Activated T-cell treated with anti-CD3 and anti-CD28 coated beads, Interleukin-2, amount 50 U/mL, for 72 hours (primary cell): ENCODE data around the gene CACNA1C. TPM values are rescaled to one million over a fixed set of nuclear protein-coding genes. Genes with fewer than 3 reads are reported as not detected.

ENCODE experiments used
- ATAC-seq, 2 donors: fragments of 150-1000 bp; cut with Tn5 transposase; replicated peaks in 1 of 2; 2 replicates each; pipeline ENCODE4 v1.10.0; 2021; ENCODE audit warnings: moderate library complexity in 2 of 2, mild to moderate bottlenecking in 1 of 2
- DNase-seq, 2 donors: peaks; one replicate each; pipeline ENCODE4 v3.0.0; 2021 to 2022; ENCODE audit warnings: mixed read lengths in 1 of 2
- H3K27ac Mint-ChIP-seq: one replicate; pipeline ENCODE4 v1.8.0; 2022; ENCODE audit warnings: mild to moderate bottlenecking, moderate library complexity, mixed read lengths
- H3K27me3 Mint-ChIP-seq: one replicate; pipeline ENCODE4 v1.8.0; 2022; ENCODE audit warnings: low read depth, mixed read lengths
- H3K36me3 Mint-ChIP-seq, 2 donors: one replicate each; pipeline ENCODE4 v1.8.0; 2022; ENCODE audit warnings: mixed read lengths in 2 of 2, mild to moderate bottlenecking in 1 of 2; ENCODE audit not compliant: insufficient read depth in 2 of 2
- H3K4me1 Mint-ChIP-seq: one replicate; pipeline ENCODE4 v1.8.0; 2022; ENCODE audit warnings: low read depth, mixed read lengths
- H3K4me3 Mint-ChIP-seq, 2 donors: one replicate each; pipeline ENCODE4 v1.8.0; 2022; ENCODE audit warnings: mild to moderate bottlenecking in 2 of 2, mixed read lengths in 2 of 2, moderate library complexity in 2 of 2
- H3K9me3 Mint-ChIP-seq, 2 donors: one replicate each; pipeline ENCODE4 v1.8.0; 2022; ENCODE audit warnings: mixed read lengths in 2 of 2
- total RNA-seq, 2 donors: library from RNA; stranded (reverse); gene quantifications; one replicate each; pipeline ENCODE4 v1.2.3, GENCODE V29; 2022

The CACNA1C gene
- total RNA-seq, 2 donors from 2014 or later, result 0.14 to 0.21 TPM

DNA sequence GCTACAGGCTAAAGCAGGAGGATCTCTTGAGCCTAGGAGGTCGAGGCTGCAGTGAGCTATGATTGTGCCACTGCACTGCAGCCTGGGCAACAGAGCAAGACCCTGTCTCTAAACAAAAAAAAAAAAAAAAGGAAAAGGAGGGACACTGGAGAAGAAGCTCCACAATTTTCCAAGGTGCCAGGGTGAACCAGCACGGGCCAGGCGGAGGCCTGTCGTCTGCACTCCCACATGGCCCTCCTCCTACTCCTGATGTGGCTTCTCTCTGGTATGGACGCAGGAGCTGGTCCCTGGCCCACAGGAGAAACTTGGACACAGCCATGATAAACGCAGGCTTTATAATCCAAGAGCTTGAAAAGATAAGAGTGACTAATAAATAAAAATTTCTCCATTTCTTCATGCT, 341.2 kb downstream of the CACNA1C start:
- H3K4me3 Mint-ChIP-seq, result no peak overlapping the region
- no peaks in the 10 kb centered on the region for H3K36me3 Mint-ChIP-seq
- H3K27me3 Mint-ChIP-seq, result peaks cover 13% of the 10 kb centered on the region
- ATAC-seq (no peak), DNase-seq (no peak)
- H3K4me1 Mint-ChIP-seq, result no peaks in the 10 kb centered on the region
- H3K9me3 Mint-ChIP-seq, result no peaks in the 10 kb centered on the region
- H3K27ac Mint-ChIP-seq, result no peak overlapping the region

DNA sequence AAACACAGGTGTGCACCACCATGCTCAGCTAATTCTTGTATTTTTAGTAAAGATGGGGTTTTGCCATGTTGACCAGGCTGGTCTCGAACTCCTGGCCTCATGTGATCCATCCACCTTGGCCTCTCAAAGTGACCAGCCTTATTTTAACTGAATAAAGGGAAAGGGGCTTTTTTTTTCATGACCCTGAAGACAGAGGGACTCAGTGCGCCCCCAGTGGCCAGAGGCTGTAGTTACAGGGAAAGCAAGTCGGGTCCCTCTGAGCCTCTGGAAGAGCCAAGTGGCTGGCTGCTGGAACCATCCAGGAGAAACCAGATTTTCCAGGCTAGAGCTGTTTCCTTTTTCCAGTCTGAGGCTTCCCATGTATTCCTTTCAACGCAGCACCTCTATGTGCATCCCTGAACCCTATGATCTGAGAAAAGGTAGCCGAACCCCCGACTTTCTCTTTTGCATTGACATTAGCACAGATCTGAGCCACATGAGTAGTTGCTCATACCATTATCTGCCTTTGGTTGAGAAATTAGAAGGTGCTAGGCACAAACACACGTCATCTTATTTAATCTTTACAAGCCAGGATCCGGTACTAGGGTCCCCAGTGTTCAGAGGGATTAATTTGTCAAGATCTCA, 342.7 kb downstream of the CACNA1C start:
- Mint-ChIP-seq H3K27ac (no peak overlapping the region), H3K9me3 (no peaks in the 10 kb centered on the region), H3K27me3 (peaks cover 9% of the 10 kb centered on the region), H3K4me1 (no peaks in the 10 kb centered on the region), H3K36me3 (no peaks in the 10 kb centered on the region), H3K4me3 (no peak overlapping the region)
- ATAC-seq, result no peak
- DNase-seq, result peak; percentile 48 to 51

DNA sequence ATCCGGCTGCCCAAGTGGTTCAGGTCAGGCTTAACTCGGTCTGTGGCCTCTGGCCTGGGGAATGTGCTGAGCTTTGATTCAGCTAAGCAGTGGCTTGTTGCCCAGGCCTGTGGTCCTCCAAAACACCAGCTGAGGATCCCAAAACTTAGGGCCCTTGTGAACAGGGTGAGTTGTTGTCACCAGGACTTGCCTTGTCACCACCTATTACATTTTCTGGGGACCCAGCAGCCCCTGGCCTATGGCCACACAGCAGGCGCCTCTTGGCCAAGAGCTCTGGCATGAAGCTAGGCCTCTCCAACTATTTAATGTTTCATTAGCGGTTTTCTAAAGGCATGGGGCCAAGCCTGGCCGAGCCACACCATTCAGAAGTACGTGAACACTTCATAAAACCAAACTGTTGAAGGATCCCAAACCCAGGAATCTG, 343.7 kb downstream of the CACNA1C start:
- H3K4me1 Mint-ChIP-seq, result no peaks in the 10 kb centered on the region
- no peak for DNase-seq
- H3K9me3 Mint-ChIP-seq, result no peaks in the 10 kb centered on the region
- no peak overlapping the region for H3K4me3 Mint-ChIP-seq
- H3K27me3 Mint-ChIP-seq, result no peaks in the 10 kb centered on the region
- no peaks in the 10 kb centered on the region for H3K36me3 Mint-ChIP-seq
- no peak for ATAC-seq
- H3K27ac Mint-ChIP-seq, result no peak overlapping the region

DNA sequence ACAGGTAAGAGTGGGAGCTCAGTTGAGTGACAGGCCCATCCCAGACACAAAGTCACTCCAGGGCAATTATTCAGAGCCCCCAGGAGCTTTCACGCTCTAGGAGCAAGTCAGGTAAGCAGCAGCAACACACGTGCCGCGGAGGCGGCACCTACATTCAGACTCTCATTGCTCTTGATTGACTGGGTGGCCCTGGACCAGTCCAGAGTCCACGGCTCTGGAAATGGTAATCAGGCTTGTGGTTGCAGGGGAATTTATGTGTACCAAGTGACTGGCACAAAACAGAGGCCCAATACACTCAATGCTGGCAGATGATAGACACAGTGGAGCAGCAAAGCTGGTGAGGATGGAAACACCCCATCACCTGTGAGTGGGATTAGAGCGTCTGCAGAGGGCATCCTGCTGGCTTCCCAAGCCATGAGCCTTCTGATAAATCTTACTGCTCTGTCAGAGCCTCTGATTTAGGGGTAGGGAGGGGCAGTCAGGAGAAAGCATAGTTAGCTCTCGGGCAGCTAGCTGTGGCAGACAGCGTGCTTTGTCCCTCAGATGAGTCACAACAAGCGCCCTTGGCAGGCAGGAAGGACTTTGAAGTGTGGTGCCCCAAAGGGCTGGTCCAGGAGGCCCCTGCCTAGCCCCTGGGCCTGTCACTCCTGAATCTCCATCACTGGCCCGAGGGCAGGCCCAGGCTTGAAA, 344.7 kb downstream of the CACNA1C start:
- Mint-ChIP-seq H3K36me3 (no peaks in the 10 kb centered on the region), H3K4me3 (no peak overlapping the region), H3K27ac (no peak overlapping the region), H3K4me1 (no peaks in the 10 kb centered on the region), H3K27me3 (no peaks in the 10 kb centered on the region), H3K9me3 (no peaks in the 10 kb centered on the region)
- ATAC-seq (no peak), DNase-seq (no peak)

DNA sequence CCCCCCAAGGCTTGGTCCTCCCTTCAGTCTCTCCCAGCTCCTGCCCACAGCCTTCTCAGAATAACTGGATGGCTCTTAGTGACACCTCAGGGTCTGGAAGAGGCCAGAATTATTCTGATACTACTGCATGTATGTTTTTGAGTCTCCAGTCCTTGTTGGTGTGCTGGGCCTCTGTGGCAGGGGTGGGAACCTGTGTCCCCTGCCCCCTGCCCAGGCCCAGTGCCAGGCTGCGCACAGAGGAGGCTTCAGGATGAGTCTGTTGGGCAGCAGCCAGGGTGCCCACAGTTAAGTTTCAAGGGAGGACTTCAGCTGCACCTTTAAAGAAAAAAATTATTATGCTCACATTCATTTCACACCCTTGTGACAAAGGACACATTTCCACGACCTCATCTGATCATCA, 348.3 kb downstream of the CACNA1C start:
- DNase-seq (no peak), ATAC-seq (peak in 1 of 2 donors; percentile 45)
- H3K27me3 Mint-ChIP-seq, result no peaks in the 10 kb centered on the region
- H3K36me3 Mint-ChIP-seq, result no peaks in the 10 kb centered on the region
- no peak overlapping the region for H3K27ac Mint-ChIP-seq
- H3K4me3 Mint-ChIP-seq, result no peak overlapping the region
- no peaks in the 10 kb centered on the region for H3K4me1 Mint-ChIP-seq
- no peaks in the 10 kb centered on the region for H3K9me3 Mint-ChIP-seq

DNA sequence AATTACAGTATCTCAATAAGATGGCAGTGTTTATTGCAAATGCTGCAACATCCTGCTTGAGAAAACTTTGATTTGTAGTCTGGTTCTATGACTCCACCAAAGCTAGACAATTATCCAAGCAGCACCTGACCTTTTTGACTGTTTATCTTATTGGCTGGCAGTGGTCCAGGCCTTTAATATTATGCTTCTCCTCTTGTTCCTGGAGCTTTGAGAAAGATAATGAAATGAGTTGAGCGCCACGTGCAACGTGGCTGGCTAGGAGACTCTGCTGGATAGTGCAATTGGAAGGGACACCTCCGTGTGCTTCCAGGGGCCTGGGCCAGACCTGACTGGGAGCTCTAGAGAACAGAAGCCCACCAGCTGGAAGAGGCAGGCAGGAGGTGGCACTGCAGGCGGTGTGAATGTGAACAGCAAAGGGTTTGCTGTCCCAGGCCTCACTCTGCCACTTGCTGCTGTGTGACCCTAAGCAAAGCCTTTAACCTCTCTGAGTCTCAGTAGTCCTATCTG, 349.3 kb downstream of the CACNA1C start:
- no peak for ATAC-seq
- Mint-ChIP-seq H3K27me3 (no peaks in the 10 kb centered on the region), H3K4me1 (no peaks in the 10 kb centered on the region), H3K27ac (no peak overlapping the region), H3K36me3 (no peaks in the 10 kb centered on the region), H3K9me3 (no peaks in the 10 kb centered on the region), H3K4me3 (no peak overlapping the region)
- DNase-seq, result no peak

DNA sequence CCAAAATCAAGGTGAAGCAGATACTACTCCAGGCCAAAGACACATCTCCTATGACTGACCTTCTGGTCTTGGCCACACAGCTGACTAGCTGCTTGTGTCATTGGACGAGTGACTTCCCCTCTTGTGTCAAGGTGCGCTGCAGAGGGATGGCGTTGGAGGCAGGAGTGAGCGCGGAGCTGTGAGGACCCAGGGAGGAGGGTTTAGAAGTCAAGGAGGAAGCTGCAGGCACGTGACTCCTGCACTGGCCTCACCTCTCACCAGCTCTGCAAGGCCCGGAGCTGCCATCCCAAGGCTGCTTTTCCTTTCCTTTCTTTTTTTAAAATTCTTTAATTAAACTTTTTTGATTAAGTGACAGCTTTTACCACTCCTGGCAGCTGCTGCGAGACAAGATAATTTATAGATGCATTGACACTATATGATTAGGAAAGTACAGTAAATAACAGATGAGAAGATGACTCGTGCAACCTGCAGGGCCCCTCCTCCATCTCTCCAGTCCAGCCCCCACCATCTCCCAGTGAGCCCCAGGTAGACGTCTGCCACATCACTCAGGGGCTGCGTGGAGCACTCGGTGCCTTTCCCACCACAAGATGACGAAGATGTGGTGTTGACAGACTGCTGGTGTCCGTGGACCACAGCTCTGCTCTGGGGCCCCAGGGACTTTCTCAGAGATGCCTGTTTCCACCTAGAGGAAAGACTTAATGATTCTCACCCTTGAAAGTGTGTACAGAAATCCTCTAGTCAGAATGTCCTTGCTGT, 350.6 kb downstream of the CACNA1C start:
- Mint-ChIP-seq H3K4me3 (no peak overlapping the region), H3K27ac (no peak overlapping the region), H3K27me3 (no peaks in the 10 kb centered on the region), H3K9me3 (no peaks in the 10 kb centered on the region), H3K4me1 (no peaks in the 10 kb centered on the region), H3K36me3 (no peaks in the 10 kb centered on the region)
- DNase-seq (peak; percentile 9 to 42), ATAC-seq (peak; percentile 75 to 92)

DNA sequence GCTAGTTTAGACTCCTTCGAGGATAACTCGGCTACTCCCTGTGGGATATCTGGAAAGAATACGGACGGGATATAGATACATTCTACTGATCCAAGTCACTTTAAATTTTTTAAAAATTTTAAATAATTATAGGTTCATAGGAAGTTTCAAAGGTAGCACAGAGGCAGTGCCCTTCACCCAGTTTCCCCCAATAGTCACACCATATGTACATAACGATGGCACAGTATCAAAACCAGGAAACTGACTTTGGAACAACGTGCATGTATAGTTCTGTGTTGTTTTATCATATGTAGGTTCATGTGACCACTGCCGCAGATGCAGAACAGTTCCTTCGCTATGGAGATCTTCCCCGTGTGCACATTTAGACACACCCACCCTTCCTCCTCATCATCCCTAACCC, 352.3 kb downstream of the CACNA1C start:
- no peak overlapping the region for H3K27ac Mint-ChIP-seq
- no peaks in the 10 kb centered on the region for H3K4me1 Mint-ChIP-seq
- no peak overlapping the region for H3K4me3 Mint-ChIP-seq
- no peaks in the 10 kb centered on the region for H3K27me3 Mint-ChIP-seq
- H3K9me3 Mint-ChIP-seq, result no peaks in the 10 kb centered on the region
- H3K36me3 Mint-ChIP-seq, result no peaks in the 10 kb centered on the region
- ATAC-seq (no peak), DNase-seq (no peak)

DNA sequence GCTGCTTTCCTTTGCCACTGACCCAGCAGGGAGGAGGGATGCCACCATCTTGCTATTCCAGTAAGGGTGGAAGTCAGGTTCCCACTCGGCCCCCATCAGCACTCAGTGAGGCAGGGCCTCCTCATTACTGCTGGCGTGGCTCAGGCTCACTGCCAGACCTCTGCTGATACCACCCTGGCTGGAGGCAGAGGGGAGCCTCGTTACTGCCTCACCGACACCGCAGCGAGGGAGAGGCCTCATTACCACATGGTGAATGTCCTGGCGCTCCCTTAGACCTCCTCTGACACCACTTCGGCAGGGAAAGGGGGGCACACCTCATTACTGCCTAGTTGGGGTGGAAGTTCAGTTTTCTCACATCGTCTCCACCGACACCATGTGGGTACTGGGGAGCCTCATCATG, 354.1 kb downstream of the CACNA1C start:
- ATAC-seq, result no peak
- no peak overlapping the region for H3K27ac Mint-ChIP-seq
- H3K4me3 Mint-ChIP-seq, result no peak overlapping the region

DNA sequence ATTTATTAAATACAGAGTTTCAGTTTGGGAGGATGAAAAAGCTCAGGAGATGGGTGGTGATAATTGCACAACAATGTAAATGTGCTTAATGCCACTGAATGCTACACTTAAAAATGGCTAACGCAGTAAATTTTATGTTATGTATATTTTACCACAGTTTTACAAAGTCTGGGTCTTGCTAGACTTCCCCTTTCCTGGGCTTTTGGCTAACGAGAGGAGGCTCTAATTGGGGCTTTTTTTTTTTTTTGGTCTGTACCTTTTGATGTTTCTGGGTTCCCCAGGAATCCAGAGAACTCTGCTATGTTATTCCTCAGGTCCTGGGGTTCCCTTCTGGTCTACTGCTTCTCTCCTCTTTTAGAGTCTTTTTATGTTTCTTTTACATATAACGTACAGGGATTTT, 355.5 kb downstream of the CACNA1C start:
- Mint-ChIP-seq H3K9me3 (no peaks in the 10 kb centered on the region), H3K27ac (no peak overlapping the region), H3K36me3 (no peaks in the 10 kb centered on the region), H3K4me3 (no peak overlapping the region), H3K4me1 (no peaks in the 10 kb centered on the region), H3K27me3 (no peaks in the 10 kb centered on the region)
- ATAC-seq, result no peak
- DNase-seq, result no peak

More for the DNA sequence above, 354.1 kb downstream of the CACNA1C start:
- Mint-ChIP-seq H3K36me3 (no peaks in the 10 kb centered on the region), H3K9me3 (no peaks in the 10 kb centered on the region), H3K4me1 (no peaks in the 10 kb centered on the region), H3K27me3 (no peaks in the 10 kb centered on the region)
- no peak for DNase-seq

DNA sequence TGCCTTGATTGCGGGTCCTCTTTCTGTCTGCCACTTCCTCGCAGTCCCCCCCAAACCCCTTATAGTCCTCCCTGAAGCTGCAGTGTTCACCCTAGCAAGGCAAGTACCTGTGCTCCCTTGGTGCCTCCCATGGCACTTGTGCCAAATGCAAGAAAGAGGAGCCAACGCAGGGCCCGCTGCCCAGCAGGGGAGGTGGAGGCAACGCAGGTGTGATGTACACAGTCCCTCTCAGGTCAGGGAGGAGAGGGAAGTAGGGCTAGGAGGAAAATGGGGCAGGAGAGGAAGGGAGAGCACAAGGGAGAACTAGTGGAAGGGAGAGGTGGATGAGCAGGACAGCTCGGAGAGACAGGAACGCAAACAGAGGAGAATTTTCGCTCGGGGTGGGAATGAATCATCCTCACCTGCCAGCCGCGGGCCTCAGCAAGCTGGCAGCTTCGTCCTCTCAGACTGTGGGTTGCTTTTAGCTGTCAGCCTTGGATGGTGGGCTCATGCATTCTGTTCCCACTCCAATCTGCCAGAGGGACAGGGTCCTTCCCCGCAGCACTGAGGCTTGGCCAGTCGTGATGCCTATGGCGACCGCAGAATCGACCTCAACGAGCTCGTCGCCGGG, 357.0 kb downstream of the CACNA1C start:
- no peaks in the 10 kb centered on the region for H3K27me3 Mint-ChIP-seq
- no peak overlapping the region for H3K4me3 Mint-ChIP-seq
- no peaks in the 10 kb centered on the region for H3K36me3 Mint-ChIP-seq
- H3K9me3 Mint-ChIP-seq, result no peaks in the 10 kb centered on the region
- no peaks in the 10 kb centered on the region for H3K4me1 Mint-ChIP-seq
- DNase-seq (no peak), ATAC-seq (no peak)
- H3K27ac Mint-ChIP-seq, result no peak overlapping the region

DNA sequence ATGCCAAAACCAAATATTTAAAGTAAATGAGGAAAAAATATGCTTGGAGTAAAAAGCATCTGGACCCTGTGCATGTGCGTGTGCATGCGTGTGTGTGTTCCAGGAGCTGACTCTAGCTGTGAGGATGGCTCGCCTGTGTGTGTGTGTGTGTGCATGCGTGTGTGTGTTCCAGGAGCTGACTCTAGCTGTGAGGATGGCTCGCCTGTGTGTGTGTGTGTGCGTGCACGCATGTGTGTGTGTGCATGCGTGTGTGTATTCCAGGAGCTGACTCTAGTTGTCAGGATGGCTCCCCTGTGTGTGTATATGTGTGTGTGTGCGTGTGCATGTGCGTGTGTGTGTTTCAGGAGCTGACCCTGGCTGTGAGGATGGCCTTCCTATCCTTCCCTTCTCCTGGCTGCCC, 357.7 kb downstream of the CACNA1C start:
- DNase-seq, result no peak
- Mint-ChIP-seq H3K27ac (no peak overlapping the region), H3K4me1 (no peaks in the 10 kb centered on the region), H3K9me3 (no peaks in the 10 kb centered on the region), H3K4me3 (no peak overlapping the region), H3K36me3 (no peaks in the 10 kb centered on the region), H3K27me3 (no peaks in the 10 kb centered on the region)
- ATAC-seq, result no peak

DNA sequence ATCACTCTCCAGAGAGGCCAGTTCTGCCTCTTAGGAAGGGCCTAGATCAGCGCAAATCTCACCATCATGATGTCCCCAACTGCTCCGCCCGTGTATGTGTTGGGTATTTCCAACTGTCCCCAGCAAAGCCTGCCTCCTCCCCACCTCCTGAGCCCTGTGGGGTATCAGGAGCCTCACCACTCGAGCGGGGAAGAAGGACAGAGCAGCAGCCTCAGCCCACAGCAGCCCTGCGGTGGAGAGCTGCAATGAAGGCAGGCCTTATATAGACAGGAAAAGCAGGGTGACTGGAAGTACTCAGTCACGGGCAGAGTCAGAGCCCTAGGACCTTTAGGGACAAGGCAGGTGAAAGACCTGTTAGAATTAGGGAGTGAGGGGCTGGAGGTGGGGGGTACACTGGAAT, 358.2 kb downstream of the CACNA1C start:
- DNase-seq (no peak), ATAC-seq (no peak)
- Mint-ChIP-seq H3K27ac (no peak overlapping the region), H3K4me1 (no peaks in the 10 kb centered on the region), H3K36me3 (no peaks in the 10 kb centered on the region), H3K27me3 (no peaks in the 10 kb centered on the region), H3K9me3 (no peaks in the 10 kb centered on the region), H3K4me3 (no peak overlapping the region)
